HEK293 (cell line): ENCODE data around the gene DISC1.

ENCODE experiments used
- CTCF ChIA-PET: fragments of 350-600 bp; formaldehyde crosslinking; extraction: SDS; loops from one replicate; lab custom pipeline; 2021; ENCODE audit warnings: antibody characterized with exemption; lab: Yijun Ruan, JAX
- POLR2A ChIA-PET: fragments of 300-600 bp; formaldehyde crosslinking; extraction: SDS; loops from one replicate; lab custom pipeline; 2020; ENCODE audit warnings: antibody characterized with exemption, inconsistent platforms; lab: Yijun Ruan, JAX
- H3K27ac ChIP-seq: fragments of 200-500 bp; sonication (Bioruptor generic); 2 replicates; pipeline ENCODE4 v1.5.1; 2014; ENCODE audit warnings: low read depth, low read length, control low read depth, inconsistent platforms; ENCODE audit errors: extremely low read depth
- H3K36me3 ChIP-seq, 2 experiments: fragments of 200-500 bp in 1 of 2; sonication (Bioruptor generic) in 1 of 2; 1 replicate in 1 of 2; 2 replicates in 1 of 2; pipeline ENCODE4 v1.5.1; 2014 to 2017; ENCODE audit warnings: inconsistent platforms in 2 of 2, low read length in 2 of 2; ENCODE audit not compliant: control insufficient read depth in 2 of 2, insufficient read depth in 1 of 2
- H3K4me1 ChIP-seq: fragments of 200-500 bp; sonication (Bioruptor generic); 2 replicates; pipeline ENCODE4 v1.5.1; 2014; ENCODE audit warnings: mild to moderate bottlenecking, low read length, inconsistent platforms; ENCODE audit not compliant: control insufficient read depth, insufficient read depth
- H3K4me3 ChIP-seq: 2 replicates; pipeline ENCODE4 v1.5.1; 2011; ENCODE audit warnings: low read depth, mild to moderate bottlenecking, control low read depth, low read length, moderate library complexity
- H3K9me3 ChIP-seq: fragments of 200-500 bp; sonication (Bioruptor generic); 2 replicates; pipeline ENCODE4 v1.5.1; 2014; ENCODE audit warnings: low read depth, low read length, inconsistent platforms; ENCODE audit not compliant: control insufficient read depth, insufficient read depth
- BCL11B ChIP-seq: fragments of 450-650 bp; formaldehyde crosslinking; IDR thresholded peaks from 2 replicates; pipeline ENCODE4 v1.5.1; 2016; ENCODE audit warnings: low read depth, missing biosample characterization, missing genetic modification characterization
- GLI4 ChIP-seq: fragments of 450-650 bp; formaldehyde crosslinking; IDR thresholded peaks from 2 replicates; pipeline ENCODE4 v1.5.1; 2016; ENCODE audit warnings: missing biosample characterization, missing genetic modification characterization
- GLIS2 ChIP-seq: fragments of 450-650 bp; formaldehyde crosslinking; IDR thresholded peaks from 2 replicates; pipeline ENCODE4 v1.5.1; 2016; ENCODE audit warnings: missing biosample characterization, missing genetic modification characterization
- YY1 ChIP-seq: fragments of 450-650 bp; formaldehyde crosslinking; IDR thresholded peaks from 2 replicates; pipeline ENCODE4 v1.5.1; 2018; ENCODE audit warnings: missing biosample characterization, missing genetic modification characterization
- ZBTB1 ChIP-seq: fragments of 450-650 bp; formaldehyde crosslinking; IDR thresholded peaks from 2 replicates; pipeline ENCODE4 v1.5.1; 2016; ENCODE audit warnings: missing biosample characterization, missing genetic modification characterization
- ZFP3 ChIP-seq: fragments of 450-650 bp; formaldehyde crosslinking; IDR thresholded peaks from 2 replicates; pipeline ENCODE4 v1.5.1; 2016; ENCODE audit warnings: low read depth, missing biosample characterization, missing genetic modification characterization
- ZIC2 ChIP-seq: fragments of 450-650 bp; formaldehyde crosslinking; IDR thresholded peaks from 2 replicates; pipeline ENCODE4 v1.5.1; 2016; ENCODE audit warnings: missing biosample characterization, missing genetic modification characterization
- ZNF133 ChIP-seq: fragments of 450-650 bp; formaldehyde crosslinking; IDR thresholded peaks from 2 replicates; pipeline ENCODE4 v1.5.1; 2016; ENCODE audit warnings: missing biosample characterization, missing genetic modification characterization
- ZNF146 ChIP-seq: fragments of 450-650 bp; formaldehyde crosslinking; IDR thresholded peaks from 2 replicates; pipeline ENCODE4 v1.5.1; 2016; ENCODE audit warnings: missing biosample characterization, missing genetic modification characterization
- ZNF19 ChIP-seq: fragments of 450-650 bp; formaldehyde crosslinking; IDR thresholded peaks from 2 replicates; pipeline ENCODE4; 2016; ENCODE audit warnings: missing biosample characterization, missing genetic modification characterization, low read depth
- ZNF544 ChIP-seq: fragments of 450-650 bp; formaldehyde crosslinking; IDR thresholded peaks from 2 replicates; pipeline ENCODE4 v1.5.0; 2017; ENCODE audit warnings: missing biosample characterization, missing genetic modification characterization
- ZNF555 ChIP-seq: fragments of 450-650 bp; formaldehyde crosslinking; conservative IDR thresholded peaks from 2 replicates; pipeline ENCODE4 v1.5.1; 2017; ENCODE audit warnings: missing biosample characterization, mild to moderate bottlenecking, missing genetic modification characterization, inconsistent platforms
- ZNF701 ChIP-seq: fragments of 450-650 bp; formaldehyde crosslinking; IDR thresholded peaks from 2 replicates; pipeline ENCODE4 v1.5.1; 2016; ENCODE audit warnings: missing biosample characterization, missing genetic modification characterization
- ZNF747 ChIP-seq: fragments of 450-650 bp; formaldehyde crosslinking; IDR thresholded peaks from 2 replicates; pipeline ENCODE4 v1.5.1; 2016; ENCODE audit warnings: missing biosample characterization, missing genetic modification characterization
- ZSCAN16 ChIP-seq: fragments of 450-650 bp; formaldehyde crosslinking; IDR thresholded peaks from 2 replicates; pipeline ENCODE4 v1.5.1; 2016; ENCODE audit warnings: missing biosample characterization, missing genetic modification characterization
- ZXDB ChIP-seq: fragments of 450-650 bp; formaldehyde crosslinking; IDR thresholded peaks from 2 replicates; pipeline ENCODE4 v1.5.1; 2016; ENCODE audit warnings: missing biosample characterization, missing genetic modification characterization
- TF ChIP-seq, protein P1 (sequence below): fragments of 450-650 bp; formaldehyde crosslinking; IDR thresholded peaks from 2 replicates; pipeline ENCODE4 v1.5.1; 2017; ENCODE audit warnings: missing biosample characterization, missing genetic modification characterization
- TF ChIP-seq, protein P2 (sequence below): fragments of 450-650 bp; formaldehyde crosslinking; IDR thresholded peaks from 2 replicates; pipeline ENCODE4 v1.5.1; 2016; ENCODE audit warnings: missing biosample characterization, missing genetic modification characterization, borderline replicate concordance
- TF ChIP-seq, protein P3 (sequence below): fragments of 450-650 bp; formaldehyde crosslinking; IDR thresholded peaks from 2 replicates; pipeline ENCODE4 v1.5.1; 2016; ENCODE audit warnings: missing biosample characterization, missing genetic modification characterization
- TF ChIP-seq, protein P4 (sequence below): fragments of 450-650 bp; formaldehyde crosslinking; IDR thresholded peaks from 2 replicates; pipeline ENCODE4 v1.5.1; 2016; ENCODE audit warnings: missing biosample characterization, missing genetic modification characterization

DISC1 gene

DNA sequence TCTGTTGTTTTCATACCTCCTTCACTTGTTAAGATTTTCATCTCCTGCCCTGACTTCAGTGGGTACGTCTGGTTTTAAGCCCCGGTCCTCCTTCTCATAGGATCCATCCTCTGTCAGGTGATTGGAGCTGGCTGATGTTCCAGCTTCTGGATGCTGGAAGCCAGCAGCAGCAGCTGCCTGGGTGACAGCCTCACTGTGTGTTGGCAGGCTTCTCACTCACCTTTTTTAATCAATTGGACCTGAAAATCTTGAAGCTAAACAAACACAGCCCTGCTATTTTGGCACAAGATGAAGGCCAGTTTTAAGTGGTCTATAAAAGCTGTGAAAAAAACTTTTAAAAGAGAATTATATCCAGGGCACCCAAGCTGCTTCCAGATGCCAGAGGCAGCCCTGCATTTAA lies 181.0 kb downstream of the DISC1 start:
- Histone ChIP-seq H3K36me3 (no peaks in the 10 kb centered on the region), H3K4me1 (no peaks in the 10 kb centered on the region), H3K9me3 (no peaks in the 10 kb centered on the region), H3K4me3 (no peak overlapping the region), H3K27ac (no peak overlapping the region)
- ChIA-PET CTCF (interaction anchor here (0.6 to 7.3 kb wide), 16 partner anchors 11 to 1366 kb away, joined by 3 to 148 read pairs (median 4); no protein-coding TSS in a partner anchor), POLR2A (no interaction called here)
- no peak for TF ChIP-seq ZNF544
- TF ChIP-seq, protein P1, sequence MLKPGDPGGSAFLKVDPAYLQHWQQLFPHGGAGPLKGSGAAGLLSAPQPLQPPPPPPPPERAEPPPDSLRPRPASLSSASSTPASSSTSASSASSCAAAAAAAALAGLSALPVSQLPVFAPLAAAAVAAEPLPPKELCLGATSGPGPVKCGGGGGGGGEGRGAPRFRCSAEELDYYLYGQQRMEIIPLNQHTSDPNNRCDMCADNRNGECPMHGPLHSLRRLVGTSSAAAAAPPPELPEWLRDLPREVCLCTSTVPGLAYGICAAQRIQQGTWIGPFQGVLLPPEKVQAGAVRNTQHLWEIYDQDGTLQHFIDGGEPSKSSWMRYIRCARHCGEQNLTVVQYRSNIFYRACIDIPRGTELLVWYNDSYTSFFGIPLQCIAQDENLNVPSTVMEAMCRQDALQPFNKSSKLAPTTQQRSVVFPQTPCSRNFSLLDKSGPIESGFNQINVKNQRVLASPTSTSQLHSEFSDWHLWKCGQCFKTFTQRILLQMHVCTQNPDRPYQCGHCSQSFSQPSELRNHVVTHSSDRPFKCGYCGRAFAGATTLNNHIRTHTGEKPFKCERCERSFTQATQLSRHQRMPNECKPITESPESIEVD (tag by site-specific recombination), result peak; percentile 68
- TF ChIP-seq ZNF747 (tag by site-specific recombination), result no peak
- TF ChIP-seq ZSCAN16 (tag by site-specific recombination), result no peak
- TF ChIP-seq, protein P2, sequence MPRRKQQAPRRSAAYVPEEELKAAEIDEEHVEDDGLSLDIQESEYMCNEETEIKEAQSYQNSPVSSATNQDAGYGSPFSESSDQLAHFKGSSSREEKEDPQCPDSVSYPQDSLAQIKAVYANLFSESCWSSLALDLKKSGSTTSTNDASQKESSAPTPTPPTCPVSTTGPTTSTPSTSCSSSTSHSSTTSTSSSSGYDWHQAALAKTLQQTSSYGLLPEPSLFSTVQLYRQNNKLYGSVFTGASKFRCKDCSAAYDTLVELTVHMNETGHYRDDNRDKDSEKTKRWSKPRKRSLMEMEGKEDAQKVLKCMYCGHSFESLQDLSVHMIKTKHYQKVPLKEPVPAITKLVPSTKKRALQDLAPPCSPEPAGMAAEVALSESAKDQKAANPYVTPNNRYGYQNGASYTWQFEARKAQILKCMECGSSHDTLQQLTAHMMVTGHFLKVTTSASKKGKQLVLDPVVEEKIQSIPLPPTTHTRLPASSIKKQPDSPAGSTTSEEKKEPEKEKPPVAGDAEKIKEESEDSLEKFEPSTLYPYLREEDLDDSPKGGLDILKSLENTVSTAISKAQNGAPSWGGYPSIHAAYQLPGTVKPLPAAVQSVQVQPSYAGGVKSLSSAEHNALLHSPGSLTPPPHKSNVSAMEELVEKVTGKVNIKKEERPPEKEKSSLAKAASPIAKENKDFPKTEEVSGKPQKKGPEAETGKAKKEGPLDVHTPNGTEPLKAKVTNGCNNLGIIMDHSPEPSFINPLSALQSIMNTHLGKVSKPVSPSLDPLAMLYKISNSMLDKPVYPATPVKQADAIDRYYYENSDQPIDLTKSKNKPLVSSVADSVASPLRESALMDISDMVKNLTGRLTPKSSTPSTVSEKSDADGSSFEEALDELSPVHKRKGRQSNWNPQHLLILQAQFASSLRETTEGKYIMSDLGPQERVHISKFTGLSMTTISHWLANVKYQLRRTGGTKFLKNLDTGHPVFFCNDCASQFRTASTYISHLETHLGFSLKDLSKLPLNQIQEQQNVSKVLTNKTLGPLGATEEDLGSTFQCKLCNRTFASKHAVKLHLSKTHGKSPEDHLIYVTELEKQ (tag by site-specific recombination), result no peak
- TF ChIP-seq ZNF701 (tag by site-specific recombination), result no peak

DNA sequence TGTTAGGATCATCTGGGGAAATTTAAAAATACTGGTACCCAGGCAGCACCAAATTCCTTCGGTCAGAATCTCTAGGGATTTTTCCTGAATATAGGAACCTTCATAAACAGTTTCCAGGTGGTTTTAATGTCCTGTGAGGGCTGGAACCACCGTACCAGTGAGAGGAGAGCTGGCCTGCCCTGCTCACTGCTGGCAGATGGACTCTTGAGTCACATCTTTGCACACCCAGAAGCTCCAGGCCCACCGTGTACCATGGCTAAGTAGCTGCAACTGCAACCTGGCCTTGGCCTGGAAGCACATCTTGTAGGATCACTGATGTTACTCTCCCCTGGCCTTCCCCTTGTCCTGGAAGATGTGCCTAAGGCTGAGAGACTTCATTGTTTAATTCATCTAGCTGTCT lies 181.5 kb downstream of the DISC1 start:
- no peaks in the 10 kb centered on the region for H3K9me3 ChIP-seq
- H3K4me1 ChIP-seq, result no peaks in the 10 kb centered on the region
- H3K27ac ChIP-seq, result no peak overlapping the region
- no peak overlapping the region for H3K4me3 ChIP-seq
- no peaks in the 10 kb centered on the region for H3K36me3 ChIP-seq
- POLR2A ChIA-PET, result no interaction called here
- TF ChIP-seq ZBTB1, result no peak
- no peak for TF ChIP-seq ZNF146 (tag by site-specific recombination)
- no peak for TF ChIP-seq YY1 (tag by site-specific recombination)
- no peak for TF ChIP-seq GLI4 (tag by site-specific recombination)
- no peak for TF ChIP-seq GLIS2 (tag by site-specific recombination)
- TF ChIP-seq ZFP3 (tag by site-specific recombination), result no peak
- TF ChIP-seq, protein P3, sequence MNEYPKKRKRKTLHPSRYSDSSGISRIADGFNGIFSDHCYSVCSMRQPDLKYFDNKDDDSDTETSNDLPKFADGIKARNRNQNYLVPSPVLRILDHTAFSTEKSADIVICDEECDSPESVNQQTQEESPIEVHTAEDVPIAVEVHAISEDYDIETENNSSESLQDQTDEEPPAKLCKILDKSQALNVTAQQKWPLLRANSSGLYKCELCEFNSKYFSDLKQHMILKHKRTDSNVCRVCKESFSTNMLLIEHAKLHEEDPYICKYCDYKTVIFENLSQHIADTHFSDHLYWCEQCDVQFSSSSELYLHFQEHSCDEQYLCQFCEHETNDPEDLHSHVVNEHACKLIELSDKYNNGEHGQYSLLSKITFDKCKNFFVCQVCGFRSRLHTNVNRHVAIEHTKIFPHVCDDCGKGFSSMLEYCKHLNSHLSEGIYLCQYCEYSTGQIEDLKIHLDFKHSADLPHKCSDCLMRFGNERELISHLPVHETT (tag by site-specific recombination), result no peak
- no peak for TF ChIP-seq BCL11B
- TF ChIP-seq, protein P4, sequence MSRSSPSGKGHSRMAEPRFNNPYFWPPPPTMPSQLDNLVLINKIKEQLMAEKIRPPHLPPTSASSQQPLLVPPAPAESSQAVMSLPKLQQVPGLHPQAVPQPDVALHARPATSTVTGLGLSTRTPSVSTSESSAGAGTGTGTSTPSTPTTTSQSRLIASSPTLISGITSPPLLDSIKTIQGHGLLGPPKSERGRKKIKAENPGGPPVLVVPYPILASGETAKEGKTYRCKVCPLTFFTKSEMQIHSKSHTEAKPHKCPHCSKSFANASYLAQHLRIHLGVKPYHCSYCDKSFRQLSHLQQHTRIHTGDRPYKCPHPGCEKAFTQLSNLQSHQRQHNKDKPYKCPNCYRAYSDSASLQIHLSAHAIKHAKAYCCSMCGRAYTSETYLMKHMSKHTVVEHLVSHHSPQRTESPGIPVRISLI, result no peak
- no peak for TF ChIP-seq ZNF19
- TF ChIP-seq ZIC2, result no peak
- TF ChIP-seq ZXDB (tag by site-specific recombination), result no peak
- TF ChIP-seq ZNF555, result no peak
- TF ChIP-seq ZNF133 (tag by site-specific recombination), result no peak
- TF ChIP-seq, all 188 proteins: peak for 0
- CTCF ChIA-PET, result interaction anchor here (0.7 to 7.3 kb wide), 13 partner anchors 10 to 1367 kb away, joined by 3 to 148 read pairs (median 4); no protein-coding TSS in a partner anchor
